Spleen (tissue), 7 donors: ENCODE measurements around the gene DYSF.

Source experiments
- CTCF ChIP-seq, 11 experiments: fragments of 200-600 bp in 7 of 11; fragments of 450-650 bp in 4 of 11; sonication (generic) in 4 of 11; IDR thresholded peaks in 8 of 11; conservative IDR thresholded peaks in 3 of 11; 1 replicate in 7 of 11; 2 replicates in 4 of 11; pipeline versions ENCODE4 v1.4.0 to v1.8.0; 2016 to 2021; ENCODE audit warnings: antibody characterized with exemption in 11 of 11, inconsistent platforms in 4 of 11, mild to moderate bottlenecking in 1 of 11
- POLR2A ChIP-seq, 3 donors: fragments of 450-650 bp; IDR thresholded peaks; one replicate each; pipeline ENCODE4 v1.5.1; 2017; ENCODE audit warnings: antibody characterized with exemption in 3 of 3, mild to moderate bottlenecking in 1 of 3
- POLR2AphosphoS5 ChIP-seq, 3 donors: sonication (generic); formaldehyde crosslinking; IDR thresholded peaks; one replicate each; pipeline ENCODE4 v1.5.1; 2017; ENCODE audit warnings: antibody characterized with exemption in 3 of 3
- donor health status: DM: no; HTN: no; CAD: no; lungs with moderate emphysema.
- donor health status: DM: no; HTN: no; CAD: no.
- donor health status: DM: no; HTN: no; CAD: no.

DNA sequence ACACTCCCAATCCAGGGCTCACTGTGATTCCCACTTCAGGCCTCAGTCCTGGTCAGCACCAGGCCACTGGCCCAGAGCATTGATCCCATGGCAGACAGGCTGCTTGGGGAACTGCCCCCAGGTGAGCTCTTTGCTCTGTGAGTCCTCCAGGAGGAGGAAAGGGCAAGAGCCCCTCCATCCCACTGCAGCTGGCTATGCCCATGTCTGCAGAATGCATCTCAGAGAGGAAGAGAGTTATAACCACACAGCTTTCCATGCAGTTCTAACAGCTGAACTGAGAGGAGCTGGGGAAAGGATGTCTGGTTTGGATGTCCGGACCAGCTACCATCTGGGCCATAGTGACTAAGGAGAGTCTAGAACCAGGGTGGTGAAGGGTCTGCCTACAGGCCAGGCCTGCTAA, 230.3 kb downstream of the DYSF start:
- TF ChIP-seq CTCF (IDR thresholded peaks at IDR 0.05 in 8 of 11, conservative IDR thresholded peaks at IDR 0.05 in 3 of 11), result no peak
- no peak for TF ChIP-seq POLR2A (IDR thresholded peaks at IDR 0.05)
- TF ChIP-seq POLR2AphosphoS5 (IDR thresholded peaks at IDR 0.05), result no peak
